Nucleus accumbens (tissue), 56 donors: ENCODE results near the gene MECR.

ENCODE experiments used
- DNase-seq, 56 donors: peaks; one replicate each; lab custom pipeline; 2025; lab: John Stamatoyannopoulos, UW

The MECR gene

DNA sequence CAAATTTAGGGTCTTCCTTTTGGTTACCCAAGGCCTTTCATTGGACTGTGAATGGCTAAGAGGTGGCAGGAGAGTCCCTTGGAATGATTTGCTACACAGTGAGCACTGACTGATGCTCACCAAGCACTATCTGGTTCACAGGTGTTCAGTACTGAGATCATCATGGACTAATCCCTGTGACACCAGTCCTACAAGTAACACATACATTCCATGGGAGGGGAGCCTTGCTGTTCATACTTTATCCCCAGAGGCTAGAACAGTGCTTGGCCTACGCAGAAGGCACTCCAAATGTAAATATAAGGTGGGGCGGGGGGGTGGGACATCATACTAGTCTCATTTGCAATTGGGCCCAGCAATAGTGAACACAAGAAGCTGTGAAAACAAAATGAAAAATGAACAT is 86.6 kb downstream of the MECR start:
- no peak for DNase-seq

DNA sequence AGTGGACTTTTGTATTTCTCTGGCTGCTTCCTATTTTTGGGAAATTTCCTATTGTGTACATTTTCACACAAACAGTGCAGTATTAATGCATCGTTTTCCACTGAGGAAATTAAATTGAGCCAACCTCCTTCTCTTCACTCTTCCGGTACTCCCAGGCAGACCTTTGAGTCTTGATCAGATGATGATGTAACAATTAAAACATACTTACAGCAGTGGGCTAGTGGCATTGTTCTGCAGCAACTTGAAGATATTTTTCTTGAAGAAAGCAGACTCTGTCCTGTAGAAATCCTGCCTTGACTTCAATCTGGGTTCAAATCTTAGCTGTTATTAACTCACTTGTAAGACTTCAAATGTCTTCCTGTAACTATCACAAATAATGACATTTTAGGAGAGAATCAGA is 88.0 kb downstream of the MECR start:
- DNase-seq, result no peak
